G401 (cell line): Measurements from ENCODE around the gene COL26A1. TPM values are rescaled to one million over a fixed set of nuclear protein-coding genes. Genes with fewer than 3 reads are reported as not detected.

ENCODE experiments used
- DNase-seq: peaks from one replicate; pipeline ENCODE4 v3.0.0-alpha.2; 2015; ENCODE audit warnings: low spot score
- in situ Hi-C: cut with HindIII; loops from 2 replicates; pipeline ENCODE4 v1.10.0; 2016; ENCODE audit warnings: low sequenced_read_pairs, mixed read lengths
- total RNA-seq: library from RNA; depleted of rRNA; stranded (reverse); fragments of >200 nt; shearing (Covaris generic); gene quantifications from 2 replicates; pipeline ENCODE4 v1.2.3, GENCODE V29; 2014

Gene COL26A1
- total RNA-seq, 1 experiment from 2014 or later, result 104 TPM

DNA sequence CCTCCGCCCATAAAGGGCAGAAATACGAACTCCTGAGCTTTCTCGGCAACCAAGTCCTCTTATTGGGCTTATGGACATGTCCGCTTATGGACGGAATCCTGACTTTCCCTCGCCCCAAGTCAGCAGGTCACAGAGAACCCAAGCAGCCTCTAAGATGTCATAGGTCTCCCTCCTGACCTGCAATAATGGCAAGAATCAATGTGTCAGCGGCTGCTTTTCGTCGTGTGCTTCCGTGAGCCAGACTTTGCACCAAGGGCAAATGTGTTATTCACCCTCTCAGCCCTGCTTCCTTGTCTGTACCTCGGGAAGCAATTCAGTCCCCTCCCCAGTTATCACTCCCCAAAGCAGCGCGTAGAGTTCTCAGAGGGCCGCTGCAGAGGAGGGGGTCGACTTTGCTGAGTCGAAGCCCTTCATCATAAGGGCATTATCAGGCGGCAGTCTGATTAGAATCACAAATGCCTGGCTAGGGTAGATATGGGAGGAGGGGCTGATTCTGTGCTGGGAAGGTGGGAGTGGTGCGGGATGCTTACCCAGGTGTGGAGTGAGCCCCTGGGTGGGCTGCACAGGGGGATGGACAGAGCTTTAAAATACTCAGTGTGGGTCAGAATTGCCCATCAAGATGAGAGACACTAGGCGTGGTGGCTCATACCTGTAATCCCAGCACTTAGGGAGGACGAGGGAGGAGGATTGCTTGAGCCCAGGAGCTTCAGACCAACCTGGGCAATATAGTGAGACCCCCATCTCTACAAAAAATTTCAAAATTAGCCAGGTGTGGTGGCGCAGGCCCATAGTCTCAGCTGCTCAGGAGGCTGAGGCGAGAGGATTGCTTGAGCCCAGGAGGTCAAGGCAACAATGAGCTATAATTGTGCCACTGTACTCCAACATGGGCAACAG is 36.0 kb downstream of the COL26A1 start:
- in situ Hi-C loops, result no loop called here
- DNase-seq, result no peak

DNA sequence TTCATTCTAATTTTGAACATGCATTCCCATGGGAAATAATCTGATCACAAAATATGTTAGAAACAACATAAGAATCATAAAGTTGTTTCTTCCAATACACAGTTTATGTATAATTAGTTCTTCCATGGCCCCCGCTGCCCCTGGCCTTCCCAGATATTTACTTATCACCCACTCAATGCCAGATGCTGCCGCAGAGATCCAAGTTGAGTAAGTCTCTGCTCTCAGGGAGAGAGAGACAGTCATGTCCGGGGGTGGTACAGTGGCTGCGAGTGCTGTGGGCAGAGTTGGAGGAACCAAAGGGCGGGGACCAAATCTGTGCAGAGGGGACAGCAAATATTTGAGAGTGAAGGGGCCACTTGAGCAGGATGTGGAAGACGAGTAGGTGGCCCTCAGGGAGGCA is 37.1 kb downstream of the COL26A1 start:
- DNase-seq, result no peak
- in situ Hi-C loops, result no loop called here

DNA sequence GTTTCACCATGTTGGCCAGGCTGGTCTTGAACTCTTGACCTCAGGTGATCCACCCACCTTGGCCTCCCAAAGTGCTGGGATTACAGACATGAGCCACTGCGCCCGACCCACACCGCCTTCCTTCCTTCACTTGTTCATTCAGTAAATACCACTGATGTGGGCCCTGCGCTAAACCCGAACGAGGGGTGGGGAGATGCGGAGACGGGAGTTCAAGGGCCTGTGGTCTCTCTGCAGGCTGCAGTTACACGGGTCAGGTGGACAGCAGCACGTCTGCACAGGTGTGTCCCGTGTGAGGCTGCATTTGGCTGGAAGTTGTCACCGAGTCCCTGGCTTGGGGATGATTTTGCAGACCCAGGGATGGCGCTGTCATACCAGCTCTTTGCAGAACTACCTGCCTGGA is 38.1 kb downstream of the COL26A1 start:
- no peak for DNase-seq
- in situ Hi-C loops, result no loop called here

DNA sequence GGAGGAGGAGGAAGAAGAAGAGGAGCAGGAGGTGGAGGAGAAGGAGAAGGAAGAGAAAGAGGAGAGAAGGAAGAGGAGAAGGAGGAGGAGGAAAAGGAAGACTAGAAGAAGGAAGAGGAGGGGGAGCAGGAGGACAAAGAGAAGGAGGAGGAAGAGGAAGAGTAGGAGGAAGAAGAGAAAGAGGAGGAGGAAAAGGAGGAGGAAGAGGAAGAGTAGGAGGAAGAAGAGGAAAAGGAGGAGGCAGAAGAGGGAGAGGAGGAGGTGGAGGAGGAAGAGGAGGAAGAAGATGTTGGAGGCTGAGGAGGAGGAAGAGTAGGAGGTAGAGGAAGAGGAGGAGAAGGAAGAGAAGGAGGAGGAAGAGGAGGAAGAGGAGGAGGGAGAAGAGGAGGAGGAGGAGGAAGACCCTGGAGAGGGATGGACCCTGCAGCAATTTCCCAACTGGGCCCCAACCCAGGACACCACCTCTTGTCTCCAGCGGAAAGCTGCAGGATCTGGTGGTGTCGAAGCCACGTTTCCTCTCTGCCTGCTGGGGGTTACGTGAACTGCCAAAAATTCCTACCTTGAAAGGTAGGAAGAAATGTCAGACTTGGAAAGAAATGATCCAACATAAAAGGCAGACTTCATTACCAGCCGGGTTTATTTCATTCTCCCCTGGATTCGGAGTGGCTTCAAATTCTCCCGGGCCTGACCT is 38.9 kb downstream of the COL26A1 start:
- no peak for DNase-seq
- in situ Hi-C loops, result no loop called here

DNA sequence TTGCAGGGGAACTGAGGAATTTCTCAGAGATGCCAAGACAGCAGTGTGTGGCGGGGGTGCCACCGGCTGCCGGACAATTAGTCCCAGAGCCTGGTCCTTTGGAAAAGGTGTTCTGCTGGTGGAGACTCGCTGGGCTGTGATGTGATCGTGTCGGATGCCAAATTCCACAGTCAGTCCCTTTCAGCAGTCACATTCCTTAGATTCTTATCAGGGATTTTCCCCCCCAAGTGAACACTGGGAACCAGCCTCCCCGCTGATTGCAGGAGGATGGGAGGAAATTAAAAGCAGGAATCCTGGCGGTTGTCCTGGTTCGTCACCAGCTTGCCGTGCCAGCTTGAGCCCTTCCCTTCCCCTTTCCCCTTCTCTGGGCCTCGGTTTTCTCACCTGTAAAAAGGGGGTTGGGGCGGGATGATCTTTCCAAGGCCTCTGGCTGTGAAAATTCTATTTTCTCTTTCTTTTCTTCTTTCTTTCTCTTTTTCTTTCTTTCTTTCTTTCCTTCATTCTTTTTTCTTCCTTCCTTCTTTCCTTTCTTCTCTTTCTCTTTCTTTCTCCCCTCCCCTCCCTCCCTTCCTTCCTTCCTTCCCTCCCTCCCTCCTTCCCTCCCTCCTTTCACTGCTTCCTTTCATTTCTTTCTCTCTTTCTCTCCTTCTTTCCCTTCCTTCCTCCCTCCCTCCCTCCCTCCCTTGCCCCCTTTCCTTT is 39.6 kb downstream of the COL26A1 start:
- in situ Hi-C loops, result no loop called here
- DNase-seq, result peak; percentile 71

DNA sequence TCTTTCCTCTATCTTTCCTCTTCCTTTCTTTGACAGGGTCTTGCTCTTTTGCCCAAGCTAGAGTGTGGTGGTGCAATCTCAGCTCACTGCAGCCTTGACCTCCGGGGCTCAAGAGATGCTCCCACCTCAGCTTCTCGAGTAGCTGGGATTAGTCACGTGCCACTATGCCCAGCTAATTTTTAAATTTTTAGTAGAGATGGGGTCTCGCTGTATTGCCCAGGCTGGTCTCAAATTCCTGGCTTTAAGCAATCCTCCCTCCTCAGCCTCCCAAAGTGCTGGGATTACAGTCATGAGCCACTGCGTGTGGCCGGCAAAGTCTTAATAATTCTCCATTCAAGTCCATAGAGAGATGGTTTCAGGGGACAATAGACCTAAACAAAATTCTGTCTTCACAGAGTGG is 40.2 kb downstream of the COL26A1 start:
- in situ Hi-C loops, result no loop called here
- DNase-seq, result no peak

DNA sequence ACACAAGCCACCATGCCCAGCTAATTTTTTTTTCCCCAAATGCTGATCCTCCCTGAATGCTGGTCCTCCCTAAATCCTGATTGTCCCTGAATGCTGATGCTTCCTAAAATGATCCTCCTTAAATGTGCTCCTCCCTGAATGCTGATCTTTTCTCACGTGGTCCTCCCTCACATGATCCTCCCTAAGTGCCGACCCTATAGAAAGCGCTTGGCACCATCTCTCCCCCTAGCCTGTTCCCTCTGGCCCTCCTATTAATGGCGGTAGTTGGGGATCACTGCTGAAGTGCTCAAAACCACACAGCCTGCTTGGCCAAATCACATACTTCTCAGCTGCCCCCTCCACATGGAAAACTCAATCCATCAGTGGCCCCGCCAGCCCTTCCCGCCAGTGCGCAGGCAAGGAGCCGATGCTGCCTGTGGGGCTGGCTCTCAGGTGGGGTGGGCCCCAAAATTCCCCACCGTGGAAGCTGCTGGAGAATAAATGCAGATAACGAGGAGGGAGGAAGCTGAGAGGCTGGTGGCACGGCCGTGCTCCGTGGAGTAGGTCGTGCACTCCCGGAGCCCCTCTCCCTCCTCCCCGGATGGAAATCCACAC is 42.9 kb downstream of the COL26A1 start:
- in situ Hi-C loops, result no loop called here
- no peak for DNase-seq

DNA sequence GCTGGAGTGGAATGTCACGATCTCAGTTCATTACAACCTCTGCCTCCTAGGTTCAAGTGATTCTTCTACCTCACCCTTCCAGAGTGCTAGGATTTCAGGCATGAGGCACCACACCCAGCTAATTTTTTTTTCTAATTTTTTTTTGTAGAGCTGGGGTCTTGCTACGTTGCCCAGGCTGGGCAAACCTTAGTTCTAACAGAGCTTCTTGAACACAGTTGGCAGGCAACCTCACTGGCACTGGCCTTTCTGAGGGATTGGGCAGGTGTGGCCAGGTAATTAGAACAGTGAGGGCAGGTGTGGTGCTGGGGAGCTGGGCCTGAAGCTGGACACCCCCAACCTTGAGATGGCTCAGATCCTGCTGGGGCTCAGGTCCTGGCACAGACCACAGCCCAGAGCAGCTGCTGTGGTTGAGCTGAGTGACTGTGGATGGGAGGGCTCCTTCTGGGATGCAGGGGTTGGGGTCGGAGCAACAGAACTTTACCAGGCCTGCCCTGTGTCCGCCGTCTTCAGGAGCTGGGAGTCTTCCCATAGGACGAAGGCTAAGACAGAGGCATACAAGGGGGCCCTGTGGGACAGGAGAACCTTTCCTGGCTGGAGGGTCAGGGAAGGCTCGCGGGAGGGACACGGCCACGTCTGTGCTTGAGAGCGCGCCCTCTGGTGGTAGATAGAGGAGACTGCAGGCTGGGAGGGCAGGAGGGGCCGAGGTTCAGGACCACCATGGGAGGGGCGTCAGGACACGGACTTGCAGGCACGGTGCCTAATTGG is 48.2 kb downstream of the COL26A1 start:
- in situ Hi-C loops, result no loop called here
- peak; percentile 45 for DNase-seq

DNA sequence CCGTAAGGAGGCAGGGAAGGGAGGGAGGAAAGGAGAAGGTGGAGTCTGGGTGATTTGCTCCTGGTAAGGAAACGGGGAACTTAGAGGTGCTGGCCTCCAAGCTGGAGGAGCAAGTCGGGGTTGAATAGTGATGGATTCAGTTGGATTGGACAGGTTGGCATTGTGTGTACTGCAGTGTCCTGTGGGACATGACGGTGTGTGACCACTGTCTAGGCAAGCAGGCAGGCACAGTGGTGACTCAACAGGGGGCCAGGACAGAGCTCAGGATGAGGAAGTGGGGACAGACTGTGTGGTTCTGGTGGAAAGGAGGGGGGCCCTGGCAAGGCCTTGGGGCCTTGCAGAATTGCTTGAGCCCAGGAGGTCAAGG is 48.8 kb downstream of the COL26A1 start:
- no peak for DNase-seq
- in situ Hi-C loops, result no loop called here

- DNase-seq, result no peak
- in situ Hi-C loops, result no loop called here
Observed at GRCh38 chr7:101412976-101413375, 50.3 kb downstream of the COL26A1 start.

DNA sequence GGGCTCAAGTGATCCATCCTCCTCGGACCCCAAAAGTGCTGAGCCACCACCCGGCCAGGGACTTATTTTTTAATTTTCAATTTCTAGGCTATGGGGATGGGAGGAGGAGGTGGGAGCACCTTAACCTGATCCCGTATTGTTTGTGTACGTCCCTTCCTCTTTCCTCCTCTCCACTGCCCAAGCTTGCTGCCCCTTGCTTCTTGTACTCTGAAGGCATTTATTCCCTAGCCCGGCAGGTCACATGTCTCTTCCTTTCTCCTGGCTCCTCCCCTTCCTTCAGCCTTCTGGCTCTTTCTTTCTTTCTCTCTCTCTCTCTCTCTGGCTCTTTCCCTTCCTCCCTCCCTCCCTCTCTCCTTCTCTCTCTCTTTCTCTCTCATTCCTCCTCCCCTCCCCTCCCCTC is 56.0 kb downstream of the COL26A1 start:
- DNase-seq, result no peak
- in situ Hi-C loops, result no loop called here

- no peak for DNase-seq
- in situ Hi-C loops, result no loop called here
Observed at GRCh38 chr7:101419831-101420230, 57.2 kb downstream of the COL26A1 start.

DNA sequence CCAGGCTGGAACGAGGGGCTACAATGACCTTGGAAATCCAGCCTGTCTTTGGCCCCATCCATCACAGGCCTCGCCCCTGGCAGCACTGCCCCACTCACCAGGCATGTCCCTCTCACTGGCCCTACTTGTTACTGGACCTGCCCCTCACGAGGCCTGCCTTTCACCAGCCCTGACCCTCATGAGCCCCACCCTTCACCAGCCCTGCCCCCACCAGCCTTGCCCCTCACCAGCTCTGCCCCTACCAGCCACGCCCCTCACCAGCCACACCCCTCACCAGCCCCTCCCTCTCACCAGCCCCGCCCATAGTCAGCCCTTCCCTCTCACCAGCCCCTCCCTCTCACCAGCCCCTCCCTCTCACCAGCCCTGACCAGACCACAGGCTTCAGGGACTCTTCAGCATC is 57.8 kb downstream of the COL26A1 start:
- DNase-seq, result no peak
- in situ Hi-C loops, result no loop called here

- no peak for DNase-seq
- in situ Hi-C loops, result no loop called here
Observed at GRCh38 chr7:101422356-101423195, 59.9 kb downstream of the COL26A1 start.

- DNase-seq, result no peak
- in situ Hi-C loops, result no loop called here
Observed at GRCh38 chr7:101426303-101427011, 63.8 kb downstream of the COL26A1 start.

DNA sequence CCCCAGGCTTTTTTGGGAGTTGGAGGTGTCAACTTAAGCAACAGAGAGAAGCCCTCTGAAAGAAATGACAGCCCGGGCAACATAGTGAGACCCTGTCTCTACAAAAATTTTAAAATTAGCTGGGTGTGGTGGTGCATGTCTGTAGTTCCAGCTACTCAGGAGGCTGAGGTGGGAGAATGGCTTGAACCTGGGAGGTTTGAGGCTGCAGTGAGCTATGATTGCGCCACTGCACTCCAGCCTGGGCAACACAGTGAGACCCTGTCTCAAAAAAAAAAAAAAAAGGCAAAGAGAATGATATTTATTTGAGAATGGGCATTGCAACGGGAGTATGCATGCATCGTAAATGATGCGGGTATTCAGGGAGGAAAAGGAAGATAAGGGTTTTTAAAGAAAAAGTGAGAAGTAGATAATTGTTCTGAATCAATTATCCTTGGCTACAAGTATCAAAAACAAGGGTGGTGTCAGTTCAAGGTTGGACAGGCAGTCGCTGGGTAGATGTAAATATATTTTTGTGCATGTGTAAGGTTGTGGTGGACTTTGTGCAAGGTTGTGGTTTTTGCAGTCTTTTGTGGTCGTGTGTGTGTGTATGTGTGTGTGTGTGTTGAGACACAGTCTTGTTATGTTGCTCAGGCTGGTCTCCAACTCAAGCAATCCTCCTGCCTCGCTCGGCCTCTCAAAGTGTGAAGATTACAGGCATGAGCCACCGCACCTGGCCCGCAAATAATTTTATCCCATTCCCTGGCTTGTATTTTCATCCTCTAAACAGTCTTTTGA is 65.6 kb downstream of the COL26A1 start:
- no peak for DNase-seq
- in situ Hi-C loops, result no loop called here

DNA sequence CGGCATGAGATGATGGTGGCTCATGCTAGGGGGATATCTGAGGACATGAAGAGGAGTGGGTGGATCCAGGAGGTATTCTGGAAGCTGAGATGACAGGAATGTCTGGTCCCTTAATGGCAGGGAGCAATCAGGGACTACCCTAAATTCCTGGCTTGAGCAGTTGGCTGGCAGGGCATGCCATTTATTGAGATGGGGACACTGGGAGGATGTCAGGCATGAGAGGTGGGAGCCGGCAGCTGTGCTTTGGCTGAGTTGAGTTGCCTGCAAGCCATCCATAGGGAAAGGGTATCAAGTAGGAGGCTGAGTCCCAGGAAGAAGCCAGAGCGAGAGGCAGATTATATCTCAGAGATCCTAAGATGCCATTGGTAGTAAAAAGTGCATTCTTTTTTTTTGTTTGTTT is 69.6 kb downstream of the COL26A1 start:
- in situ Hi-C loops, result no loop called here

More for the DNA sequence above, 69.6 kb downstream of the COL26A1 start:
- no peak for DNase-seq
